T47D (cell line): ENCODE data around the gene CYP24A1.

Experiments used
- DNase-seq, 2 experiments: peaks; one replicate each; pipeline versions ENCODE4 v3.0.0 to v3.0.0-alpha.2; 2011 to 2012; ENCODE audit warnings: low read depth in 1 of 2, low spot score in 1 of 2
- JUND ChIP-seq: IDR thresholded peaks from 2 replicates; pipeline ENCODE4 v1.6.1; 2012; ENCODE audit warnings: low read depth
- in situ Hi-C: cut with HindIII; loops from 2 replicates; pipeline ENCODE4 v1.10.0; 2016; ENCODE audit warnings: low sequenced_read_pairs, low pct_unique_long_range_greater_than_20kb

Gene CYP24A1

DNA sequence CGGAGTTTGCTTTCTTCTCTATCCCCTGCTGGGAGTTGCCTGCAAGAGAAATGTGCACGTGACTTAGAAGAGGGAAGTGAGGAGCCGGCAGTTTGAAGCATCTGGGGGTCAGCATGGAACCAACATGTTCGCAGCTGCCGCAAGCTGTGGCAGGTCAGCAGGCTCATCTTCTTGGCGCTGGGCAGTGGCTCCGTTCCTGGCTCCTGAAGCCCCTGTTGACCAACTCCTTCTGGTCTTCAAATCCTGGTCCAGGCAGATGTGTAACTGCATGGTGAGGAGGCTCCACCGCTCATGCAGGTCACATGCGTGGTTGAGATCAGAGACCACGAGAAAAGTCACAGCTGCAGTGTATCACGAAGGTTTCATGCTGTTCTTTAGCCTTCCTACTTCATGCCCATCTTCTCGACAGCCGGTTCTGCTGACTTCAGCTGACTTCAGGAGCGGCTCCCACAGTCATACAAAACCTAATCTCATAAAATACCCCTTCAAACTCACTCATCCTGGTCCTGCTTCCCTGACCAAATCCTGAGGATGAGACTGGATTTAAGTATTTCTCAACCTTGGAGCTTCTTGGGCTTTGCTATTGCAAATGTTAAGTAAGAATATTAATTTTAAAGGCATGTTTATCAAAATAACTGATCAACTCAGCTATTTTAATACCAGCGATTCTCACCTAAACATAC, 58.5 kb downstream of the CYP24A1 start:
- in situ Hi-C loops: no loop called here
- no peak for DNase-seq
- no peak for TF ChIP-seq JUND

DNA sequence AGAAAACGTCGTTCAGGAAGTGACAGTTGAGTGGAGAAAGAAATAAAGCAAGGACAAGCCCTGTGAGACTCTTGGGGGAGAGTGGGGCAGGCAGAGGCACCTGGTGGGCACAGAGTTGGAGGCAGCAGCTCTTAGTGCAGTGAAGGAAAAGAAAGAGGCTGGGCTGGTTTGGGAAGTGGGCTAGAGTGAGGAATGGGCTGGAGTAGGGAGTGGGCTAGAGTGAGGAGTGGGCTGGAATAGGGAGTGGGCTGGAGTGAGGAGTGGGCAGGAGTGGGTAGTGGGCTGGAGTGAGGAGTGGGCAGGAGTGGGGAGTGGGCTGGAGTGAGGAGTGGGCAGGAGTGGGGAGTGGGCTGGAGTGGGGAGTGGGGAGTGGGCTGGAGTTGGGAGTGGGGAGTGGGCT, 59.7 kb downstream of the CYP24A1 start:
- DNase-seq: no peak
- in situ Hi-C loops: no loop called here
- no peak for TF ChIP-seq JUND

DNA sequence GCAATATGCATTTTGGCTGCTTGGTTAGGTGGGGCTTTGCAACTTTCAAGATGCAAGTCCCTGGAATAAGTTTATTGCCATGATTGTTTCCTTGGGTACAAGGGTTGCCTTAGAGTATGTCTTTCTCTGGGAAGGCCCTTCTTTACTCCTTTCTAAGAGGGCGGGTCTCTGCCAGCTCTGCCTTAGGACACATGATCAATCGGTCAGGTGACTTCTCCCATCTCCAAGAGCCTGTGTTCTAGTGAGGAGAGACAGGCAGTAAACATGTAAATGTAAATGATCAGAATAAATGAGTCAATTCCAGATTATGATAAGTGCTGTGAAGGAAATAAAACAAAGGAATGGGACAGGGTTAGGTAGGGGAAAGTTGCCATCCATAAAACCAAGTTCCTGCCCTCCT, 60.2 kb downstream of the CYP24A1 start:
- no peak for TF ChIP-seq JUND
- DNase-seq: no peak
- in situ Hi-C loops: no loop called here

DNA sequence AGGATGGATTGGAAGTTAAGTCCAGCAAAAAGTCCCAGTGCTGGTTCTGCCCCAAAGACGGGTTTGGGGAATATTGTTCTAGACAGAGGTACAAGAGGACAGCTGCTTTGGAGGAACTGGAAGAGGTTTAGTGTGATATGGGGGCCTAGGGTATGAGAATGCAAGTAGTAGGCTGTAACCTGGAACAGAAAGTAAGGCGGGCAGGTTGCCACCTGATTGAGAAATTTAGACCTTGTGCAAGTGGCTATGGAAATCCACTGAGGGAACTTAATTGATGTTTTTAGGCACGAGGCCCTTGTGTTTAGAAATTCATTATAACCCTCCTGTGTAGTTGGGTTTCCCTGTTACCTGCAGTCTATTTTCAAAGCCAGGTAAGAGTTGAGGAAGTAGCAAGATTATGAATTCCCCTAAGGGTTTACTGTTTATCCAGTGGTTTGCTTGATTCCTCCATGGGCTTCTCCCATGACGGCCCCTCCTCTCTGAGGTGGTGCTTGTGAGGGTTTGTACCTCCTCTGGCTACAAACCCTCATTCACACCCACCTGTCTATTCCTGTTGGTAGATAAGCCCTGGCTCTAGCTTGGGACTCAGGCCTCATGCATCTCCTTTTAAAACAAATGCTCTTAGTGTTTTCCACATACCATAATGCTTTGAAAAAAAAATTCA, 61.4 kb downstream of the CYP24A1 start:
- TF ChIP-seq JUND: no peak
- DNase-seq: no peak
- in situ Hi-C loops: no loop called here

DNA sequence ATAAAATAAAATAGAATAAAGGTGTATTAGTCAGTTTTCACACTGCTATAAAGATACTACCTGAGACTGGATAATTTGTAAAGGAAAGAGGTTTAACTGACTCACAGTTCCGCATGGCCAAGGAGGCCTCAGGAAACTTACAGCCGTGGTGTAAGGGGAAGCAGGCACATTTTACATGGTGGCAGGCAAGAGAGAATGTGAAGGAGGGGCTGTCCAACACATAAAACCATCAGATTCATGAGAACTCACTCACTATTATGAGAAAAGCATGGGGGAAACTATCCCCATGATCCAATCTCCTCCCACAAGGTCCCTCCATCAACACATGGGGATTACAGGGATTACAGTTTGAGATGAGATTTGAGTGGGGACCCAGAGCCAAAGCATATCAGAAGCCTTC, 62.3 kb downstream of the CYP24A1 start:
- in situ Hi-C loops: no loop called here
- no peak for DNase-seq
- TF ChIP-seq JUND: no peak

DNA sequence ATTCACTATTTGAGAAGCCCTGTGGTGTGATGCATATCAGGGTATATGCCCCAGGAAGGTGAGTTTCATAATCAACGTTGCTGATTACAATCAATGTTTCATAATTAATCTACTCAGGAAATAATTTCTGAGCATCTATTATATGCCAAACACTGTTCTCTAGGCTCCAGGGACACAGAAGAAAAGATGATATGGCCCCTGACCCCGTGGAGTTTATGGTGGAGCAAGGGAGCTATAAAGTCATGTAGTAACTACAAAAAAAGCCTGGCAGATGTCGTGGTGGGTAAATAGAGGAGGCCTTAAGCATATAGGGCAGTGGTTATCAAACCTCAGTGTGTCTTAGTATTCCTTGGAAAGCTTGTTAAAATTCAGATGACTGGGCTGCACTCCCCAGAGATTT, 63.3 kb downstream of the CYP24A1 start:
- in situ Hi-C loops: no loop called here
- no peak for DNase-seq
- peak; percentile 49; the same call in 1 of the 2 replicates for TF ChIP-seq JUND

DNA sequence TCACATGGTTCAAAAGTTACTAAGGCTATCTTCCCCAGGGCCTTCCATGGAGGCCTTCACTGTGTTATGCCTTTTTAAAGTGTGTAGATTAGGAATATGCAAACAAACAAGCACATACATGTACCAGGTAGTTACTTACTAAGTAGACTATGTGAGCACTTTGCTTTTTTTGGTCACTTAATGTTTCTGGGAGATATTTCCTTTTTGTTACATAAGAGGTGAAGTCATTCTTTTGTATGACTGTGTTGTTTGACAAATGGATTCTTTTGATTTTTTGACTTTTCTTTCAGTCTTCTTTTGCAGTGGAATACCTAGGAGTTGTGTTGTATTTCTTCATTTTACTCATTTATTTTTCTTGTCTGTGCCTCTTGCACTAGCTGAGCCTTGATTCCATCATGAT, 63.7 kb downstream of the CYP24A1 start:
- in situ Hi-C loops: no loop called here
- TF ChIP-seq JUND: no peak
- no peak for DNase-seq

DNA sequence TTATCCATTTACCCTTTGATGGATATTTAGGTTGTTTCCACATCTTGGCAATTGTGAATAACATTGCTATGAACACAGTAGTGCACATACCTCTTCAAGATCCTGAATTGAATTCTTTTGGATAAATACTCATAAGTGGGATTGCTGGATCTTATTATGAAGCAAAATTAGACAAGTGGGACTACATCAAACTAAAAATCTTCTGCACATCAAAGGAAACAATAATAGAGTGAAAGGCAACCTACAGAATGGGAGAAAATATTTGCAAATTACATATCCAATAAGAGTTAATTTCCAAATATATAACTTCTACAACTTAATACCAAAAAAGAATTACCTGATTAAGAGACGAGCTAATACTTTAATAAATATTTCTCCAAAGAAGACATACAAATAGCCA, 65.0 kb downstream of the CYP24A1 start:
- in situ Hi-C loops: no loop called here

DNA sequence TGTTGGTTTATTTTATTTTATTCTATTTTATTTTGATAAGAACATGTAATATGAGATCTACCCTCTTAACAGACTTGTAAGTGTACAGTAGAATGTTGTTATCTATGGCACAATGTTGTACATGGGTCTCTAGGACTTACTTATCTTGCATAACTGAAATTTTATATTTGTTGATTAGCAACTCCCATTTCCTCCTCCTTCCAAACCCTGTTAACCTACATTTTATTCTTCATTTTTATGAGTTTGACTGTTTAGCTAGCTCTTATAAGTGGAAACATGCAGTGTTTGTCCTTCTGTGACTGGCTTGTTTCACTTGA, 65.5 kb downstream of the CYP24A1 start:
- in situ Hi-C loops: no loop called here
- TF ChIP-seq JUND: no peak
- DNase-seq: no peak

More for the DNA sequence above, 65.0 kb downstream of the CYP24A1 start:
- DNase-seq: no peak
- no peak for TF ChIP-seq JUND

DNA sequence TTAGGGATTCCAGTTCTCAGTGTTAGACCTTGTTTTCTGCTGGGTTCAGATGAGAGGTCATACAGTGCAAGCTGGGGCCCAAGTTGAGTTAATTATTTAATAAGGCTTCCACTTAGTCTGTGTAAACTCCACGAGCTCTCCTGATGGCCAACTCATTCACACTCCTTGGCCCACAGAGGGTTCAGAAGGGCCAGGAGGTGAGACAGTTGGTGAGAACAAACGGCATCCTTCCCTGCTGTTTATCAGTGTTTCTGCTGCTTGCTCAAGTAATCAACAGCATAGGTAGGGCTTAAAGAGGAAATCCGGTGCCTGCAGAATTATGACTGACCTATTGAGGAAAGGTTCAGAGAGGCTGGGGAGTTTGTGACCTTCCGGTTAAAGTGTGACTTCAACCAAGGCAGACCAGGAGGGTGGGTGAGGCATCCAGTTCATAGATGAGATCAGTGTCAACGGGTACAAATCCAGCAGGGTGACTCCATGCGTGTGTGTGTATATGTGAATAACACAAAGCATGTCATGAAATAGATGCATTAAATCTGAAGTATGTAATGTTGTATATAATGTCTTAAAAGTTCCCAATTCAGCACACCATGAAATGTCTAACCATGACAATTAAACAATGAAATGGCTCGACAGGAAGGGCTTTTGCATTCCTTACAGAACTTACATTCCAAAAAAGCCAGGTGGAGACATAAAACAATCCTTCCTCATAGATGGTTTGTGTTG, 66.0 kb downstream of the CYP24A1 start:
- no peak for TF ChIP-seq JUND
- no peak for DNase-seq
- in situ Hi-C loops: no loop called here

DNA sequence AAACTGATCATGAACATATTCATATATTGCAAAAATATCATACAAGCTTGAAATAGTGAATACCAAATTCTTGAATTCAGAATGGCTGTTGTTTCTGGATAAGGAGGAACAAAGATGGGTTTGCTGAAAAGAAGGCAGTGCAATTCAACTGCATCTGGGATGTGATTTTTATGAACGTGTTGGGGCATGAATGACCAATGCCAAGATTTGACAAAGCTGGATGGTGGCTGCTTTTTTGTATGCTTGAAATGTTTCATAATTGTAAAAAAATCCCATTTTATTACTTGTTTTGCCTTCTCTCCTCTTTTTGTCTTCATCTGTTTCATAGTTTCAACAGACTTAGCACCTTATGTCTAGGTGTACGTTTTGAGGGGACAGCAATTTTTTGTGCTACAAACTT, 66.6 kb downstream of the CYP24A1 start:
- in situ Hi-C loops: no loop called here
- no peak for DNase-seq
- TF ChIP-seq JUND: no peak

DNA sequence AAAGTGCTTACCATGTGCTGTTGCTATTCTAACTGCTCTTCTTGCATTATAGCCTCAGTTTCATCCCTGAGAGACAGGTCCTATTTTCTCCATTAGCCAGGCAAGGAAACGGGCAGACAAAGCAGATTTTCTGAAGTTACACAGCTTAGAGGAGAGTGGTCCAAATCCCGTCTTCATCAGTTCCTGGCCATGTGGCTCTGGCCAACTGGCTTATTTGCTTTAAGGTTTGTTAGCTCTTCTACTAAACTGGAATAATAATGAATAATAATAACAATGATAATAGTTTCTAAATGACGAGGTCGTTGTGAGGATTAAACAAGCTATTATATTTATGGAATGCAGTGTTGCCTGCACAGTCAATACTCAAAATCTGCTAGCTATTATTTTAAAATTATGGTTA, 67.6 kb downstream of the CYP24A1 start:
- in situ Hi-C loops: no loop called here
- DNase-seq: no peak
- TF ChIP-seq JUND: no peak

DNA sequence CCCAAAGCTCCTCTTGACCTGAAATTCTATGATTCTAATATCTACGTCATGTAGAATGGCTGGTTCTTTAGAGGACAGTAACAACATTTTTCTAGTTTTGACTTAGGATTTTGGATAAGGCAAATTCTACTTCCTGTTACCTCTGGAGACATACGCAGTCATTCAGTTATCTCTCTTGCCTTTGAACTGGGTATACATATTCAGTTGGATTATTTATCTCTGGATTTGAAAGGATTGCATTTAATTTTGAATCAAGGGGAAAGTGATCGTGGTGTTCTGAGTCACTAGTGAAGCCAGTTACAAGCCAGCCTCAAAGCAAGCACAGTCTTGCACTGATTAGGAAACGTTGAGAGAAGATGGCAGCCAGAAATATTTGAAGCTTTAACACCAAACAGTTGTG, 68.1 kb downstream of the CYP24A1 start:
- in situ Hi-C loops: no loop called here
- TF ChIP-seq JUND: no peak
- no peak for DNase-seq
